K562 (cell line): ENCODE measurements around the gene TBXA2R. TPM values are rescaled to one million over a fixed set of nuclear protein-coding genes. Genes with fewer than 3 reads are reported as not detected.

ENCODE experiments used
- KAT7 ChIP-seq: sonication (generic); formaldehyde crosslinking; IDR thresholded peaks from 2 replicates; pipeline ENCODE4 v1.8.0; 2022; ENCODE audit warnings: missing genetic modification reagents, mild to moderate bottlenecking, borderline replicate concordance
- KLF10 ChIP-seq: fragments of 250-450 bp; sonication (Bioruptor Pico); IDR thresholded peaks from 2 replicates; pipeline ENCODE4 v1.6.1; 2021; ENCODE audit warnings: matching md5 sums
- MIER1 ChIP-seq: fragments of 450-650 bp; IDR thresholded peaks from 2 replicates; pipeline ENCODE4 v1.6.1; 2016; ENCODE audit warnings: antibody characterized with exemption, mild to moderate bottlenecking, low read depth
- PTTG1 ChIP-seq: fragments of 450-650 bp; IDR thresholded peaks from 2 replicates; pipeline ENCODE4 v1.6.1; 2016; ENCODE audit warnings: low read depth, mild to moderate bottlenecking, missing genetic modification characterization, missing compliant biosample characterization
- SIN3A ChIP-seq, 2 experiments: fragments of 150-350 bp in 1 of 2; IDR thresholded peaks; 2 replicates each; pipeline ENCODE4 v1.6.1; 2011 to 2016; ENCODE audit warnings: borderline replicate concordance in 2 of 2, low read depth in 2 of 2, low read length in 2 of 2, mild to moderate bottlenecking in 2 of 2, moderate library complexity in 2 of 2; ENCODE audit not compliant: control insufficient read depth in 1 of 2
- polyA plus RNA-seq, 8 experiments: library from polyadenylated mRNA; depleted of rRNA in 4 of 8; stranded (reverse) in 5 of 8; unstranded in 3 of 8; fragments of >200 nt; fragmentation: Nextera tagmentation in 2 of 8; fragmentation: Illumina TruSeq in 1 of 8; extraction: Ambion mirVana in 2 of 8; extraction: Trizol in 1 of 8; gene quantifications; 2 replicates each; pipeline versions ENCODE4 v1.2.1 to v1.2.3, GENCODE V29; 2011 to 2014; ENCODE audit warnings: inconsistent platforms in 1 of 8, missing spikeins in 1 of 8
- total RNA-seq, 7 experiments: library from RNA; depleted of rRNA in 6 of 7; stranded (reverse); fragments of >200 nt in 6 of 7; fragmentation: Illumina TruSeq in 2 of 7; extraction: Trizol in 2 of 7; gene quantifications; 2 replicates each; pipeline versions ENCODE4 v1.2.1 to v1.2.3, GENCODE V29; 2011 to 2021; ENCODE audit warnings: low replicate concordance in 1 of 7
- TF ChIP-seq, protein P1 (sequence below): fragments of 200-800 bp; sonication (Bioruptor generic); IDR thresholded peaks from 2 replicates; pipeline ENCODE4 v1.6.1; 2017; ENCODE audit warnings: missing genetic modification characterization, missing compliant biosample characterization
- TF ChIP-seq, protein P2 (sequence below), 2 experiments: fragments of 200-800 bp in 1 of 2; sonication (Bioruptor generic) in 1 of 2; sonication (generic) in 1 of 2; formaldehyde crosslinking in 1 of 2; IDR thresholded peaks in 1 of 2; conservative IDR thresholded peaks in 1 of 2; 2 replicates each; pipeline versions ENCODE4 v1.5.0 to v1.6.1; 2016 to 2020; ENCODE audit warnings: missing compliant biosample characterization in 1 of 2, missing genetic modification characterization in 1 of 2, missing genetic modification reagents in 1 of 2
- TF ChIP-seq, protein P3 (sequence below): fragments of 250-450 bp; sonication (Bioruptor Pico); IDR thresholded peaks from 2 replicates; pipeline ENCODE4 v1.4.0; 2020; ENCODE audit warnings: mild to moderate bottlenecking
- TF ChIP-seq, protein P4 (sequence below): sonication (generic); formaldehyde crosslinking; IDR thresholded peaks from 2 replicates; pipeline ENCODE4 v1.8.1; 2023; ENCODE audit warnings: mild to moderate bottlenecking, missing genetic modification reagents, moderate library complexity
- TF ChIP-seq, protein P5 (sequence below): fragments of 450-650 bp; IDR thresholded peaks from 2 replicates; pipeline ENCODE4 v1.6.1; 2017; ENCODE audit warnings: antibody characterized with exemption
- TF ChIP-seq, protein P6 (sequence below): fragments of 450-650 bp; IDR thresholded peaks from 2 replicates; pipeline ENCODE4 v1.6.1; 2014; ENCODE audit warnings: low read depth, mild to moderate bottlenecking, moderate library complexity, borderline replicate concordance

The TBXA2R gene
- total and polyA plus RNA-seq, 9 of the 15 experiments (the other 6 are each of a cell fraction or from before 2014, with no cell fraction given) = 1.5 to 24.0 (median 2.8) TPM

DNA sequence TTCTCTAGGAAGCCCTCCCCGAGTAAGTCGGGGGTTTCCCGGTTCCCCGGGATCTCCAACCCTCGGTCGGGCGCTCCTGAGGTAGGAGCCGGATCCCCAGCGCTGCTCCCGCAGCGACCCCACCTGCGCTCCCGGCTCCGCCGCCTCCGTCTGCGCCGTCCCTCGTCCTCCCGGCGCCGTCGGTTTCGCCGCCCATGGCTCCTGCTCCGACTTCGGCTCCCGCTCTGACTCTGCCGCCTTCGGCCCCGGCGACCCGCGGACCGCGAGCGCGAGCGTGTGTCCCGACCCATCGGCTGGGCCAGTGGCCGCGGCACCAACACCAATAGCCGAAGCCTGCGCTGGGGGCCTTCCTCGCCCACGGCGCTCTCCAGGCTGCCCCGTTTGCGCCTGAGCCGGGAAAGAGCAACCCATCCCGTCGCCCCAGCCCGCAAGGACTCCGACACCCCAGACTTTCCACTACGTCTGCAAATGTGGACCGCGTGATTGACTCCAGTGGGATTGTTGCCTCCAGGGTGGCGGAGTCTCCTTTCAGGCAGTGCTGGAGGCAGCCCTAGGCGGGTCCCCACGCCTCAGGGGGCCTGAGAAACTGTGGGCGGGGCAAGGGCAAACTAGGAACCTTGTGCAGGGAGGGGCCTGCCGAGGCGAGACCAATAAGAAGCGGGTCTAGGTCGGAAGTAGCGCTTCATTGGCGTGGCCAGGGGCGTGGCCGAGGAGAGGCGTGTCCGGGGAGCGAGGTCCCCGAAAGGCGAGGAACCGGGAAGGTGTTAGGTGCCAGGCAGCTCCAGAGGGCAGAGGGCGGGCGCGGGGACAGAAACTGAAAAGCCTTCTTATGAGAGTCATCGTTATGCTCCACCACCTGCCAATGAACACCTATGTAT is 20.0 kb upstream of the TBXA2R start, which contains the start of gene CACTIN (continued):
- TF ChIP-seq PTTG1 (tag) = no peak
- no peak for TF ChIP-seq MIER1
- peak; percentile 68 to 92; a peak in 2 of 4 replicates for TF ChIP-seq SIN3A (IDR thresholded peaks at IDR 0.05; ENCODE audit: borderline replicate concordance in 2 of 2, control insufficient read depth in 1 of 2, low read depth in 2 of 2, low read length in 2 of 2)
- no peak for TF ChIP-seq KLF10 (CRISPR knock-in tag)
- TF ChIP-seq, protein P1, sequence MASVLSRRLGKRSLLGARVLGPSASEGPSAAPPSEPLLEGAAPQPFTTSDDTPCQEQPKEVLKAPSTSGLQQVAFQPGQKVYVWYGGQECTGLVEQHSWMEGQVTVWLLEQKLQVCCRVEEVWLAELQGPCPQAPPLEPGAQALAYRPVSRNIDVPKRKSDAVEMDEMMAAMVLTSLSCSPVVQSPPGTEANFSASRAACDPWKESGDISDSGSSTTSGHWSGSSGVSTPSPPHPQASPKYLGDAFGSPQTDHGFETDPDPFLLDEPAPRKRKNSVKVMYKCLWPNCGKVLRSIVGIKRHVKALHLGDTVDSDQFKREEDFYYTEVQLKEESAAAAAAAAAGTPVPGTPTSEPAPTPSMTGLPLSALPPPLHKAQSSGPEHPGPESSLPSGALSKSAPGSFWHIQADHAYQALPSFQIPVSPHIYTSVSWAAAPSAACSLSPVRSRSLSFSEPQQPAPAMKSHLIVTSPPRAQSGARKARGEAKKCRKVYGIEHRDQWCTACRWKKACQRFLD (CRISPR knock-in tag) = peak; percentile 74
- TF ChIP-seq, protein P2, sequence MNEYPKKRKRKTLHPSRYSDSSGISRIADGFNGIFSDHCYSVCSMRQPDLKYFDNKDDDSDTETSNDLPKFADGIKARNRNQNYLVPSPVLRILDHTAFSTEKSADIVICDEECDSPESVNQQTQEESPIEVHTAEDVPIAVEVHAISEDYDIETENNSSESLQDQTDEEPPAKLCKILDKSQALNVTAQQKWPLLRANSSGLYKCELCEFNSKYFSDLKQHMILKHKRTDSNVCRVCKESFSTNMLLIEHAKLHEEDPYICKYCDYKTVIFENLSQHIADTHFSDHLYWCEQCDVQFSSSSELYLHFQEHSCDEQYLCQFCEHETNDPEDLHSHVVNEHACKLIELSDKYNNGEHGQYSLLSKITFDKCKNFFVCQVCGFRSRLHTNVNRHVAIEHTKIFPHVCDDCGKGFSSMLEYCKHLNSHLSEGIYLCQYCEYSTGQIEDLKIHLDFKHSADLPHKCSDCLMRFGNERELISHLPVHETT (CRISPR knock-in tag; conservative IDR thresholded peaks at IDR 0.05 in 1 of 2, IDR thresholded peaks at IDR 0.05 in 1 of 2) = peak in 1 of 2 experiments; percentile 91; a peak in 2 of 4 replicates
- TF ChIP-seq, protein P3, sequence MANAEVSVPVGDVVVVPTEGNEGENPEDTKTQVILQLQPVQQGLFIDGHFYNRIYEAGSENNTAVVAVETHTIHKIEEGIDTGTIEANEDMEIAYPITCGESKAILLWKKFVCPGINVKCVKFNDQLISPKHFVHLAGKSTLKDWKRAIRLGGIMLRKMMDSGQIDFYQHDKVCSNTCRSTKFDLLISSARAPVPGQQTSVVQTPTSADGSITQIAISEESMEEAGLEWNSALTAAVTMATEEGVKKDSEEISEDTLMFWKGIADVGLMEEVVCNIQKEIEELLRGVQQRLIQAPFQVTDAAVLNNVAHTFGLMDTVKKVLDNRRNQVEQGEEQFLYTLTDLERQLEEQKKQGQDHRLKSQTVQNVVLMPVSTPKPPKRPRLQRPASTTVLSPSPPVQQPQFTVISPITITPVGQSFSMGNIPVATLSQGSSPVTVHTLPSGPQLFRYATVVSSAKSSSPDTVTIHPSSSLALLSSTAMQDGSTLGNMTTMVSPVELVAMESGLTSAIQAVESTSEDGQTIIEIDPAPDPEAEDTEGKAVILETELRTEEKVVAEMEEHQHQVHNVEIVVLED (CRISPR knock-in tag) = peak; percentile 63
- TF ChIP-seq KAT7 (CRISPR knock-in tag) = 0 out of 2 replicates have a peak, but pooled peaks have one; percentile 78
- TF ChIP-seq, protein P4, sequence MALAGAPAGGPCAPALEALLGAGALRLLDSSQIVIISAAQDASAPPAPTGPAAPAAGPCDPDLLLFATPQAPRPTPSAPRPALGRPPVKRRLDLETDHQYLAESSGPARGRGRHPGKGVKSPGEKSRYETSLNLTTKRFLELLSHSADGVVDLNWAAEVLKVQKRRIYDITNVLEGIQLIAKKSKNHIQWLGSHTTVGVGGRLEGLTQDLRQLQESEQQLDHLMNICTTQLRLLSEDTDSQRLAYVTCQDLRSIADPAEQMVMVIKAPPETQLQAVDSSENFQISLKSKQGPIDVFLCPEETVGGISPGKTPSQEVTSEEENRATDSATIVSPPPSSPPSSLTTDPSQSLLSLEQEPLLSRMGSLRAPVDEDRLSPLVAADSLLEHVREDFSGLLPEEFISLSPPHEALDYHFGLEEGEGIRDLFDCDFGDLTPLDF (CRISPR knock-in tag) = peak; percentile 95
- TF ChIP-seq, protein P5, sequence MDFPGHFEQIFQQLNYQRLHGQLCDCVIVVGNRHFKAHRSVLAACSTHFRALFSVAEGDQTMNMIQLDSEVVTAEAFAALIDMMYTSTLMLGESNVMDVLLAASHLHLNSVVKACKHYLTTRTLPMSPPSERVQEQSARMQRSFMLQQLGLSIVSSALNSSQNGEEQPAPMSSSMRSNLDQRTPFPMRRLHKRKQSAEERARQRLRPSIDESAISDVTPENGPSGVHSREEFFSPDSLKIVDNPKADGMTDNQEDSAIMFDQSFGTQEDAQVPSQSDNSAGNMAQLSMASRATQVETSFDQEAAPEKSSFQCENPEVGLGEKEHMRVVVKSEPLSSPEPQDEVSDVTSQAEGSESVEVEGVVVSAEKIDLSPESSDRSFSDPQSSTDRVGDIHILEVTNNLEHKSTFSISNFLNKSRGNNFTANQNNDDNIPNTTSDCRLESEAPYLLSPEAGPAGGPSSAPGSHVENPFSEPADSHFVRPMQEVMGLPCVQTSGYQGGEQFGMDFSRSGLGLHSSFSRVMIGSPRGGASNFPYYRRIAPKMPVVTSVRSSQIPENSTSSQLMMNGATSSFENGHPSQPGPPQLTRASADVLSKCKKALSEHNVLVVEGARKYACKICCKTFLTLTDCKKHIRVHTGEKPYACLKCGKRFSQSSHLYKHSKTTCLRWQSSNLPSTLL = no peak
- TF ChIP-seq, protein P6, sequence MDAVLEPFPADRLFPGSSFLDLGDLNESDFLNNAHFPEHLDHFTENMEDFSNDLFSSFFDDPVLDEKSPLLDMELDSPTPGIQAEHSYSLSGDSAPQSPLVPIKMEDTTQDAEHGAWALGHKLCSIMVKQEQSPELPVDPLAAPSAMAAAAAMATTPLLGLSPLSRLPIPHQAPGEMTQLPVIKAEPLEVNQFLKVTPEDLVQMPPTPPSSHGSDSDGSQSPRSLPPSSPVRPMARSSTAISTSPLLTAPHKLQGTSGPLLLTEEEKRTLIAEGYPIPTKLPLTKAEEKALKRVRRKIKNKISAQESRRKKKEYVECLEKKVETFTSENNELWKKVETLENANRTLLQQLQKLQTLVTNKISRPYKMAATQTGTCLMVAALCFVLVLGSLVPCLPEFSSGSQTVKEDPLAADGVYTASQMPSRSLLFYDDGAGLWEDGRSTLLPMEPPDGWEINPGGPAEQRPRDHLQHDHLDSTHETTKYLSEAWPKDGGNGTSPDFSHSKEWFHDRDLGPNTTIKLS = 0 out of 2 replicates have a peak, but pooled peaks have one; percentile 10
